Activated T-helper 17 cell treated with anti-CD3 and anti-CD28 coated beads, Interleukin-2, amount 50 U/mL, for 72 hours (primary cell): Measurements from ENCODE around the gene PVR. TPM values are rescaled to one million over a fixed set of nuclear protein-coding genes. Genes with fewer than 3 reads are reported as not detected.
"Not testable (repeated sequence)": the region's sequence is repeated elsewhere in the genome, so short reads cannot be mapped to it uniquely, and the experiment has no call there.

ENCODE experiments used
- ATAC-seq: fragments of 150-1000 bp; cut with Tn5 transposase; replicated peaks from 2 replicates; pipeline ENCODE4 v1.10.0; 2021; ENCODE audit warnings: mild to moderate bottlenecking, moderate library complexity
- H3K27ac Mint-ChIP-seq: one replicate; pipeline ENCODE4 v1.8.0; 2022; ENCODE audit warnings: mixed read lengths
- H3K27me3 Mint-ChIP-seq: one replicate; pipeline ENCODE4 v1.8.0; 2022; ENCODE audit warnings: mixed read lengths
- H3K36me3 Mint-ChIP-seq: one replicate; pipeline ENCODE4 v1.8.0; 2022; ENCODE audit warnings: low read depth, mild to moderate bottlenecking, mixed read lengths
- H3K4me1 Mint-ChIP-seq: one replicate; pipeline ENCODE4 v1.8.0; 2022; ENCODE audit warnings: mixed read lengths
- H3K4me3 Mint-ChIP-seq: one replicate; pipeline ENCODE4 v1.8.0; 2022; ENCODE audit warnings: mild to moderate bottlenecking, mixed read lengths
- H3K9me3 Mint-ChIP-seq: one replicate; pipeline ENCODE4 v1.8.0; 2022; ENCODE audit warnings: mixed read lengths
- total RNA-seq, 2 donors: library from RNA; stranded (reverse); gene quantifications; one replicate each; pipeline ENCODE4 v1.2.3, GENCODE V29; 2022

PVR gene
- total RNA-seq, 2 donors from 2014 or later, result 8.6 to 10.6 TPM

DNA sequence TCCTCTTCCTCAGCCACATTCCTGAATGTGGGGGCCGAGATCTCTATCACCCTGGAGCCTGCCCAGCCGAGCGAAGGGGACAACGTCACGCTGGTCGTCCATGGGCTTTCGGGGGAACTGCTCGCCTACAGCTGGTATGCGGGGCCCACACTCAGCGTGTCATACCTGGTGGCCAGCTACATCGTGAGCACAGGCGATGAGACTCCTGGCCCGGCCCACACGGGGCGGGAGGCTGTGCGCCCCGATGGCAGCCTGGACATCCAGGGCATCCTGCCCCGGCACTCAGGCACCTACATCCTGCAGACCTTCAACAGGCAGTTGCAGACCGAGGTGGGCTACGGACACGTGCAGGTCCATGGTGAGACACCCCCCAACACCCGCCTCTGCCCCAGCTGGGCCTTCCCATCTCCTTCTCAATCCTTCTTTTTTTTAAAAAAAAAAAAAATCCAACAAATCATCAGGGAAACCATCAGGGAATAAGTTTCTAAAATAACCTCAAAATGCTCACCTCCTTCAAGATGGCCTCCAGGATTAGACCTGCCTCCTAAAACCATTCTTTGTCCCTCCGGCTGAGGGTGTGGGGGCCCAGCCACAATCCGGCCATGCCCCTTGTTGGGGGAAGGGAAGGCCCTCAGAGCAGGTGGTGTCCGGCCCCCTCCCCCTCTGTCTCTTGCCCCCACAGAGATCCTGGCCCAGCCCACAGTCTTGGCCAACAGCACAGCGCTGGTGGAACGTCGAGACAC is 59.8 kb downstream of the PVR start:
- Mint-ChIP-seq H3K4me1 (no peaks in the 10 kb centered on the region), H3K36me3 (no peaks in the 10 kb centered on the region), H3K9me3 (no peaks in the 10 kb centered on the region), H3K27ac (no peak overlapping the region), H3K27me3 (no peaks in the 10 kb centered on the region), H3K4me3 (no peak overlapping the region)
- no peak for ATAC-seq

DNA sequence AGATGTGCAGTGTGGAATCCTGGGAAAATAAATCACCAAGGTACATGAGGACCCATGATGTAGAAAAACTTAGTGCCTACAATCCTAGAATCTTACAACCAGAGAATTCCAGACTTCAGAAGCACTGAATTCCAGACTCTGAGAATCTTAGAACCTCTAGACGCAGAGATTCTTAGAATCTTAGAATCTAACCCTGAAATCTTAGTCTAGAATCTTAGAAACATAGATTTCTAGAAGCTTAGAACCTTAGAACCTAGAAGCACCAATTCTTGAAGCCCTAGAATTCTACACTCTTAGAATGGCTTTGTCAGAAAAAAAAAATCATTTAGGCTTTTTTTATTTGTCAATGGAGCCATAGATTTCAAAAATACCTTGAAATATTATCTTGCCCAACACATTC is 61.3 kb downstream of the PVR start:
- Mint-ChIP-seq H3K27me3 (no peaks in the 10 kb centered on the region), H3K36me3 (no peaks in the 10 kb centered on the region), H3K27ac (no peak overlapping the region), H3K4me1 (no peaks in the 10 kb centered on the region), H3K4me3 (no peak overlapping the region), H3K9me3 (no peaks in the 10 kb centered on the region)
- no peak for ATAC-seq

DNA sequence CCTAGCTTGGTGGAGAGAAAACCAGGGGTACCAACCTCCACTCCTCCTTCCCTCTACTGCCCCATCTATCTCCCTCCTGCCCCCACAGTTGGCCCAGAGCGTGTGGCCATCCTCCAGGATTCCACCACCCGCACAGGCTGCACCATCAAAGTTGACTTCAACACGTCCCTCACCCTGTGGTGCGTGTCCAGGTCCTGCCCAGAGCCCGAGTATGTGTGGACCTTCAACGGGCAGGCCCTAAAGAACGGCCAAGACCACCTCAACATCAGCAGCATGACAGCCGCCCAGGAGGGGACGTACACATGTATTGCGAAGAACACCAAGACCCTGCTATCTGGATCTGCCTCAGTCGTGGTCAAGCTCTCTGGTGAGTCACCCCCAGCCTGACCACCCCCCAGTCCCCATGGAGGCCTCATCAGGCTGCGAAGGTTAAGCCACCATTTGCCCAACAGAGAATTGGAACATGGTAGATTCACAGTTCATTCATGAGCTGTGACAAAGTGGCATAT is 61.8 kb downstream of the PVR start:
- no peak overlapping the region for H3K4me3 Mint-ChIP-seq

DNA sequence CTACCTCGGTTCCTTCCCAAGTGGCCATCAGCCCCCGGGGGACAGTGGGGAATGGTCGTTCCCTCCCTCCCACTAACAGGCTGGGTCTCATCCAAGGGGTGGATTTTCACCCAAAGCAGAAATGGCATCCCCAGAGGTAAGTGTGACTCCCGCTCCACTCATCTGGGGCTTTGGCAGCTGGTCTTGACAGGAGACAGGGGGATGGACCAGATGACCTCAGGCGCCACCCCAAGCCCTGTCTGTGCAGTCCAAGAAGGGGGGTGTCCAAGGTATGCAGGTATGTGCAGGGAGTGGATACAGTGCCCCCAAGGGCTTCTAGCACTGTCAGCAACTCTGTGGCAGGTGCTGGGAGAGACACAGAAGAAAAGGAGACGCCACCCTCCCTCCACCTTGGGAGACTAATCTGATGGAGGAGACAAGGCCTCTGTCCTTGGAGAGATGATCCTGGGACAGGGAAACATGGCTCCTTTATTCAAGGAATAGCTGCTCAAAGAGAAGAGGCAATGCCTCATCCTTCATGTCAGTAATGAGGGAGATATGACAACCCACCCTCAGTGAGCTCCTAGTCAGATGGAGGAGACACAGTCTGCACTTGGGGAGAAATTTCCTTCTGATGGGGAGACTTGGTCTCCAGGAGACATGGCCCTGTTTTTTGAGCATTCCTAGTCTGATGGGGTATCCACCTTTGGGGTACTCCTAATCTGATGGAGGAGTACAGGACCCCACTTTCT is 63.0 kb downstream of the PVR start:
- no peaks in the 10 kb centered on the region for H3K4me1 Mint-ChIP-seq
- no peak for ATAC-seq
- no peaks in the 10 kb centered on the region for H3K9me3 Mint-ChIP-seq
- no peaks in the 10 kb centered on the region for H3K36me3 Mint-ChIP-seq
- H3K27me3 Mint-ChIP-seq, result no peaks in the 10 kb centered on the region
- no peak overlapping the region for H3K4me3 Mint-ChIP-seq
- no peak overlapping the region for H3K27ac Mint-ChIP-seq

More for the DNA sequence above, 61.8 kb downstream of the PVR start:
- Mint-ChIP-seq H3K27ac (no peak overlapping the region), H3K36me3 (no peaks in the 10 kb centered on the region), H3K27me3 (no peaks in the 10 kb centered on the region), H3K4me1 (no peaks in the 10 kb centered on the region), H3K9me3 (no peaks in the 10 kb centered on the region)
- ATAC-seq, result no peak

DNA sequence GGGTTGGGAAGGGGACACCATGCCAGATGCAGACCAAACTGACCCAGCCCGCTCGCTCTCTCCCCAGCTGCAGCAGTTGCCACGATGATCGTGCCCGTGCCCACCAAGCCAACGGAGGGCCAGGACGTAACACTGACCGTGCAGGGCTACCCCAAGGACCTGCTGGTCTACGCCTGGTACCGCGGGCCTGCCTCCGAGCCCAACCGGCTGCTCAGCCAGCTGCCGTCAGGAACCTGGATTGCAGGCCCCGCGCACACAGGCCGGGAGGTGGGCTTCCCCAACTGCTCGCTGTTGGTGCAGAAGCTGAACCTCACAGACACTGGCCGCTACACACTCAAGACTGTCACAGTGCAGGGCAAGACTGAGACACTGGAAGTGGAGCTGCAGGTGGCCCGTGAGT is 64.1 kb downstream of the PVR start:
- H3K27ac Mint-ChIP-seq, result no peak overlapping the region
- H3K27me3 Mint-ChIP-seq, result no peaks in the 10 kb centered on the region
- H3K4me3 Mint-ChIP-seq, result no peak overlapping the region
- H3K4me1 Mint-ChIP-seq, result no peaks in the 10 kb centered on the region
- no peaks in the 10 kb centered on the region for H3K36me3 Mint-ChIP-seq
- ATAC-seq, result no peak
- no peaks in the 10 kb centered on the region for H3K9me3 Mint-ChIP-seq

DNA sequence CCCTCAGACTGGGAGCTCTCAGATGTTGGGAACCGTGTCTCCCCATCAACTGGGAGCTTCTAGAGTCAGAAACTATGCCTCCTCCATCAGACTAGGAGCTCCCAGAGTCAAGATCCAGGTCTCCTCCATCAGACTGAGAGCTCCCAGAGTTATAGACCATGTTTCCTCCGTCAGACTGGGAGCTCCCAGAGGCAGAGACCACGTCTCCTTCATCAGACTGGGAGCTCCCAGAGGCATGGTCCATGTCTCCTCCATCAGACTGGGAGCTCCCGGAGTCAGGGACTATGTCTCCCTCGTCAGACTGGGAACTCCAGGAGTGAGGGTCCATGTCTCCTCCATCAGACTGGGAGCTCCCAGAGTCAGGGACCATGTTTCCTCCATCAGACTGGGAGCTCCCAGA is 65.2 kb downstream of the PVR start:
- H3K4me1 Mint-ChIP-seq, result no peaks in the 10 kb centered on the region
- no peaks in the 10 kb centered on the region for H3K36me3 Mint-ChIP-seq
- H3K9me3 Mint-ChIP-seq, result no peaks in the 10 kb centered on the region
- H3K27ac Mint-ChIP-seq, result no peak overlapping the region
- no peak for ATAC-seq
- no peaks in the 10 kb centered on the region for H3K27me3 Mint-ChIP-seq
- H3K4me3 Mint-ChIP-seq, result no peak overlapping the region

DNA sequence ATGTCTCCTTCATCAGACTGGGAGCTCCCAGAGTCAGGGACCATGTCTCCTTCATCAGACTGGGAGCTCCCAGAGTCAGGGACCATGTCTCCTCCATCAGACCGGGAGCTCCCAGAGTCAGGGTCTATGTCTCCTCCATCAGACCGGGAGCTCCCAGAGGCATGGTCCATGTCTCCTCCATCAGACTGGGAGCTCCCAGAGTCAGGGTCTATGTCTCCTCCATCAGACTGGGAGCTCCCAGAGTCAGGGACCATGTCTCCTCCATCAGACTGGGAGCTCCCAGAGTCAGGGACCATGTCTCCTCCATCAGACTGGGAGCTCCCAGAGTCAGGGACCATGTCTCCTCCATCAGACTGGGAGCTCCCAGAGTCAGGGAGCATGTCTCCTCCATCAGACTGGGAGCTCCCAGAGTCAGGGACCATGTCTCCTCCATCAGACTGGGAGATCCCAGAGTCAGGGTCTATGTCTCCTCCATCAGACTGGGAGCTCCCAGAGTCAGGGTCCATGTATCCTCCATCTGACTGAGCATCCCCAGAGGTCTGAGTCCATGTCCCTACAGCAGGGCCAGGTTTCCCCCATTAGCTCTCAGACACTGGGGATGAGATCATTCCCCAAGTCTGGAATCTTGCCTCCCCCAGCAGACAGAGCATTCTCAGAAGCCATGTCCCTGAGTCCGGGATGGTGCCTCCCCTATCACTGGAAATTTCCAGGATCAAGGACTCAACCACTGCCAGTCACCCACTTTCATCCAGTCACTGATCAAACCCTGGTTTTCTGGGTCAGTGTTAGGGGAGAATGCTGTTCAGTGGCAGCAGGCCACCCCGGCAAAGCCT is 65.9 kb downstream of the PVR start:
- H3K27ac Mint-ChIP-seq, H3K36me3 Mint-ChIP-seq, H3K9me3 Mint-ChIP-seq, H3K4me1 Mint-ChIP-seq, H3K27me3 Mint-ChIP-seq, H3K4me3 Mint-ChIP-seq, ATAC-seq: not testable (repeated sequence)

DNA sequence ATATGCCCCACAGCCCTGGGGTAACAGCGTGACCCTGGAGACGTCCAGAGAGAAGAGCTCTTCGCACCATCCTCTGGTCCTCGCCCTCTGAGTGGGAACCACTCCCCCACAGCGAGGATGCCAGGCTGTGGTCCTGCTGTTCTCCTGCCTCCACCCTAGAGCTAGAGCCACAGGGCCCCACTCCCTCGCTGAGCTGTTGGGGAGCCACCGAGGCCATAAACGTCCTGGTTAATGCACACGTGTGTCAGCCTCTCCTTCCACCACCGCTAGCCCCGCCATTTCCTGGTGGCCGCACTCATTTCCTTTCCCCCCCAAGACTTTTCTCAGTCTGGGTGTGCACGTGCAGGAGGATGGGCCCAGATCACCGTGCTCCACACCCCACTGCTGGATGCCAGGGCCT is 66.8 kb downstream of the PVR start:
- peak overlapping the region; percentile 9 for H3K27ac Mint-ChIP-seq
- ATAC-seq, result no peak
- no peaks in the 10 kb centered on the region for H3K36me3 Mint-ChIP-seq
- no peaks in the 10 kb centered on the region for H3K4me1 Mint-ChIP-seq
- no peaks in the 10 kb centered on the region for H3K27me3 Mint-ChIP-seq
- H3K9me3 Mint-ChIP-seq, result peaks cover 9% of the 10 kb centered on the region
- no peak overlapping the region for H3K4me3 Mint-ChIP-seq

DNA sequence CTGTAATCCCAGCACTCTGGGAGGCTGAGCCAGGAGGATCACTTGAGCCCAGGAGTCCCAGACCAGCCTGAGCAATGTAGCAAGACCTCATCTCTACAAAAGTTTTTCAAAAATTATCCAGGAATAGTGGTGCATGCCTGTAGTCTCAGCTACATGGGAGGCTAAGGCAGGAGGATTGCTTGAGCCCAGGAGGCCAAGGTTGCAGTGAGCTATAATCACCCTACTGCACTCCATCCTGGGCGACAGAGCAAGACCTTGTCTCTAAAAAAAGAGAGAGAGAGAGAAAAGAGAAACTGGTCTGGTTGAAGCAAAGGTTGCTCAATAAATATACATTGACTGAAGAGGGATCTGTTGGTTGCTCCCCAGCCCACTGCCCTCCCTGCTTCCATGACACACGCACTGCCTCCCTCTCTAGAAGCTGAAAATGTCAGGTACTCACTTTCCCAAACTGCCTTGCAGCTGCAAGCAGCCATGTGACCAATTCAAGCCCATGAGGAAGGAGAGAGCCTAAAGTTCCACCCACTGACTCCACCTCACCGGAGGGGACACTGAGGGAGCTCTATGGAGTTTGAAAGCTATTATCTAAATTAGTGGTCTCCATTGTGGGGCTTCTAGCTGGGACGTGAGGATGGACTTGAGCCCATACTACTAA is 69.3 kb downstream of the PVR start:
- Mint-ChIP-seq H3K27ac (no peak overlapping the region), H3K4me1 (no peaks in the 10 kb centered on the region)

More for the DNA sequence above, 69.3 kb downstream of the PVR start:
- no peak for ATAC-seq
- H3K9me3 Mint-ChIP-seq, result peaks cover 12% of the 10 kb centered on the region
- H3K36me3 Mint-ChIP-seq, result no peaks in the 10 kb centered on the region
- H3K4me3 Mint-ChIP-seq, result no peak overlapping the region
- H3K27me3 Mint-ChIP-seq, result no peaks in the 10 kb centered on the region

Other genes starting within 250 kb of the PVR start
- 1 to 10 TPM in 1 of 2 donors, not detected in 1; 1.9 TPM for gene ZNF285, start 242.3 kb upstream of the PVR start, total RNA-seq
- under 1 TPM; 0.05 to 0.09 TPM for gene ZNF229, start 195.4 kb upstream of the PVR start, total RNA-seq
- gene ZNF180, start 143.4 kb upstream of the PVR start, total RNA-seq, result 10 to 100 TPM in 1 of 2 donors, 1 to 10 TPM in 1; 9.9 to 10.9 TPM
- not detected for gene CEACAM20, start 114.2 kb upstream of the PVR start, total RNA-seq
- gene IGSF23, start 30.3 kb upstream of the PVR start, total RNA-seq, result not detected
- 1 to 10 TPM; 1.1 to 1.6 TPM for gene CEACAM19, start 27.6 kb downstream of the PVR start, total RNA-seq
- not detected for gene CEACAM16, start 55.2 kb downstream of the PVR start, total RNA-seq
- 10 to 100 TPM; 79.0 to 86.3 TPM for gene BCL3, start 104.8 kb downstream of the PVR start, total RNA-seq
- not detected for gene CBLC, start 134.0 kb downstream of the PVR start, total RNA-seq
- gene BCAM, start 165.2 kb downstream of the PVR start, total RNA-seq, result not detected
- under 1 TPM; 0.45 to 0.64 TPM for gene NECTIN2, start 202.4 kb downstream of the PVR start, total RNA-seq
- gene TOMM40, start 247.3 kb downstream of the PVR start, total RNA-seq, result 100 to 1,000 TPM in 1 of 2 donors, 10 to 100 TPM in 1; 55.3 to 165 TPM